Measurements from ENCODE around the gene MSH5. TPM values are rescaled to one million over a fixed set of nuclear protein-coding genes. Genes with fewer than 3 reads are reported as not detected.

The MSH5 gene
- total RNA-seq, 1 experiment from 2014 or later = 51.0 TPM

DNA sequence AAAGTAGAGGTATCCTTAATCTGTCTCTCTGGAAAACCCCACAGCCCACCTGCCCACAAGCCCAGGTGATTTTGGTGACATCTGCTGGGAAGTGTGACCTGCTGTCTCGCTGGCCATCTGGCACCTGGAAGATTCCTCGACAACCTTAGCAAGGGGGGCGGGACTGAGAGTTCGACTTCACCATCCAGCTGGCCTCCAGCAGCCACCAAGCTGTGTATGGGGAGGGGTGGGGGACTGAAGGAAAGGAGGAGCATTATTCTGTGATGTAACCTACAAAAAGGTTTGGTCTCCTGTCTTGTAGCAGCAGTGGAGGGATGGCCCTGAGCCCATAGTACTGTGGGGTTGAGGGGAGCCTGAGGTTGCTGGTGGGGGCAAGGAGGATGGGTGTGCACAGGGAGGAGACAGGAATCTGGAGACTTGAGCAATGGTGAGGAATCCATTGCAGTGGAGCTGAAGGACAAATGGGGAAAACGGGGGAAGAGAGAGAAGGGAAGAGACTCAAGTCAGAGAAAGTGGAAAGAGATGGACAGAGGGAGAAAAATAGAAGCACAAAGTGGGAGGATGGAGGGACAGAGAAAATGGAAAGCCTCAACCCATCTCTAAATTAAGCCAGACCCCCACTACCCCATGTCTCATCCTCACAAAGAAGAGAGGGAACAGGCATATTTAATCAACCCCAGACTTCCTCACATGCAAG, 29.1 kb upstream of the MSH5 start:
- H3K4me3 Mint-ChIP-seq (ENCODE audit: unreplicated experiment) = no peak overlapping the region
- H3K9me3 Mint-ChIP-seq (ENCODE audit: unreplicated experiment) = no peaks in the 10 kb centered on the region
- no TSS peak for BruUV-seq (replicated peaks)
- CTCF ChIA-PET = interaction anchor here (1.0 kb wide), 1 partner anchor 30 kb away, joined by 4 read pairs; the partner anchor contains the start of gene LY6G5C
- intact Hi-C loops (cut with micrococcal nuclease; ENCODE audit: unreplicated experiment) = no loop called here
- Histone ChIP-seq H3K9me3 (no peaks in the 10 kb centered on the region), H3K4me3 (ENCODE audit: low read depth, low read length) (no peak overlapping the region), H3K27me3 (replicated peaks; ENCODE audit: control insufficient read depth, insufficient read depth, low read length) (no peaks in the 10 kb centered on the region), H3K36me3 (ENCODE audit: control insufficient read depth, insufficient read depth, low read length) (no peaks in the 10 kb centered on the region), H3K4me1 (peaks cover 26% of the 10 kb centered on the region)
- H3K4me1 Mint-ChIP-seq (ENCODE audit: low read depth, unreplicated experiment) = peaks cover 31% of the 10 kb centered on the region
- POLR2A ChIA-PET = interaction anchor here (0.9 to 1.0 kb wide), 2 partner anchors 28 to 117 kb away, joined by 3 to 4 read pairs; partner anchors contain the start of gene HSPA1B
- TF ChIP-seq, protein P1, sequence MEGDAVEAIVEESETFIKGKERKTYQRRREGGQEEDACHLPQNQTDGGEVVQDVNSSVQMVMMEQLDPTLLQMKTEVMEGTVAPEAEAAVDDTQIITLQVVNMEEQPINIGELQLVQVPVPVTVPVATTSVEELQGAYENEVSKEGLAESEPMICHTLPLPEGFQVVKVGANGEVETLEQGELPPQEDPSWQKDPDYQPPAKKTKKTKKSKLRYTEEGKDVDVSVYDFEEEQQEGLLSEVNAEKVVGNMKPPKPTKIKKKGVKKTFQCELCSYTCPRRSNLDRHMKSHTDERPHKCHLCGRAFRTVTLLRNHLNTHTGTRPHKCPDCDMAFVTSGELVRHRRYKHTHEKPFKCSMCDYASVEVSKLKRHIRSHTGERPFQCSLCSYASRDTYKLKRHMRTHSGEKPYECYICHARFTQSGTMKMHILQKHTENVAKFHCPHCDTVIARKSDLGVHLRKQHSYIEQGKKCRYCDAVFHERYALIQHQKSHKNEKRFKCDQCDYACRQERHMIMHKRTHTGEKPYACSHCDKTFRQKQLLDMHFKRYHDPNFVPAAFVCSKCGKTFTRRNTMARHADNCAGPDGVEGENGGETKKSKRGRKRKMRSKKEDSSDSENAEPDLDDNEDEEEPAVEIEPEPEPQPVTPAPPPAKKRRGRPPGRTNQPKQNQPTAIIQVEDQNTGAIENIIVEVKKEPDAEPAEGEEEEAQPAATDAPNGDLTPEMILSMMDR (IDR thresholded peaks at IDR 0.05; ENCODE audit: insufficient read depth in 1 of 2, low read depth in 1 of 2, low read length in 1 of 2, severe bottlenecking in 1 of 2, unreplicated experiment in 1 of 2) = no peak
- no peaks in the 10 kb centered on the region for H3K27me3 Mint-ChIP-seq (ENCODE audit: insufficient read depth, unreplicated experiment)
- no peak for DNase-seq
- no peak overlapping the region for H3K27ac Mint-ChIP-seq (ENCODE audit: unreplicated experiment)
- peaks cover 5% of the 10 kb centered on the region for H3K36me3 Mint-ChIP-seq (ENCODE audit: insufficient read depth, unreplicated experiment)

DNA sequence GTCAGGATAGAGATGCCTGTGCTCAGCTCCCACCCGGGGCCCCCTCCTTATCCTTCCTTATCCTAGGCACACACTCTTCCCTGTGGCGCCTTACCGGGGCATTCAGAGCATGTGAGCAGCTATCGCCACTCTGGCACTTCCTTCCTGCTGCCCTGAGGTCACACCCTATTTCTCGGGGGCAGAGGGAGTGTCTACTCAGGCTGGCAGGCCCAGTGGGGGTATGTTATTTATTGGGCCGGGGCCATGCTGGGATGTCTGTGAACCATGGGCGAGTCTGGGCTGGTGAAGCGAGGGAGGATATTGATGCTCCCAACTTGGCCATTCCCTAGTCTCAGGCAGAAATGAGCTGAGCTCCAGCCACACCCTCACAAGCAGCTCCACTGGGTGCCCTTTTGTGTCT, 28.6 kb upstream of the MSH5 start:
- H3K4me3 ChIP-seq (ENCODE audit: low read depth, low read length) = no peak overlapping the region
- Mint-ChIP-seq H3K9me3 (ENCODE audit: unreplicated experiment) (no peaks in the 10 kb centered on the region), H3K4me1 (ENCODE audit: low read depth, unreplicated experiment) (peaks cover 31% of the 10 kb centered on the region), H3K4me3 (ENCODE audit: unreplicated experiment) (no peak overlapping the region), H3K36me3 (ENCODE audit: insufficient read depth, unreplicated experiment) (peaks cover 5% of the 10 kb centered on the region), H3K27ac (ENCODE audit: unreplicated experiment) (no peak overlapping the region), H3K27me3 (ENCODE audit: insufficient read depth, unreplicated experiment) (no peaks in the 10 kb centered on the region)
- H3K4me1 ChIP-seq = peaks cover 26% of the 10 kb centered on the region
- ChIA-PET CTCF (interaction anchor here (1.0 kb wide), 1 partner anchor 30 kb away, joined by 4 read pairs; the partner anchor contains the start of gene LY6G5C), POLR2A (interaction anchor here (0.9 kb wide), 1 partner anchor 116 kb away, joined by 4 read pairs; the partner anchor contains the start of gene HSPA1B)
- DNase-seq = no peak
- intact Hi-C loops (cut with micrococcal nuclease; ENCODE audit: unreplicated experiment) = no loop called here
- TF ChIP-seq, protein P1 (IDR thresholded peaks at IDR 0.05; ENCODE audit: insufficient read depth in 1 of 2, low read depth in 1 of 2, low read length in 1 of 2, severe bottlenecking in 1 of 2, unreplicated experiment in 1 of 2) = no peak
- no peaks in the 10 kb centered on the region for H3K36me3 ChIP-seq (ENCODE audit: control insufficient read depth, insufficient read depth, low read length)
- no peaks in the 10 kb centered on the region for H3K9me3 ChIP-seq
- no TSS peak for BruUV-seq (replicated peaks)
- no peaks in the 10 kb centered on the region for H3K27me3 ChIP-seq (replicated peaks; ENCODE audit: control insufficient read depth, insufficient read depth, low read length)

DNA sequence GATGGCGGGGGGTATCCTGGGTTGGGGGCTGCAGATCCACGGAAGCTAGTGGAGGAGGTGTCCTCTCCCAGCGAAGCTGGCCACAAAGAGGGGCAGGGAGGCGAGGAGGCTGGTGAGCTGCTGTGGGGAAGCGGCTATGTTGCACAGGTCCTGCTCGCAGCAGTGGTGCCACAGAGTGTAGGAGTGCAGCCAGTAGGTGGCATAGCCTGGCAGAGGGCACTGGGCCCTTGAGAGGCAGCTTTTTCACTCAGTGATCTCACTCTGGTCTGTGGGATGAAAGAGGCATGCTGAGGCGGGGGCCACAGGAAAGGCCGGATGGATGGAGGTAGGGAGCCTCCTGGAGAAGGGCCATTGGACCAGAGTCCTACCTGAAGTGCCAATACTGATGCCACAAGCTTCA, 27.5 kb upstream of the MSH5 start:
- peak overlapping the region; percentile 34 for H3K4me3 Mint-ChIP-seq (ENCODE audit: unreplicated experiment)
- peak overlapping the region; percentile 47 for H3K27ac Mint-ChIP-seq (ENCODE audit: unreplicated experiment)
- TF ChIP-seq, protein P1 (IDR thresholded peaks at IDR 0.05; ENCODE audit: insufficient read depth in 1 of 2, low read depth in 1 of 2, low read length in 1 of 2, severe bottlenecking in 1 of 2, unreplicated experiment in 1 of 2) = no peak
- ChIA-PET POLR2A (no interaction called here), CTCF (interaction anchor here (1.0 kb wide), 1 partner anchor 57 kb away, joined by 3 read pairs; no protein-coding TSS in a partner anchor)
- no peaks in the 10 kb centered on the region for H3K27me3 Mint-ChIP-seq (ENCODE audit: insufficient read depth, unreplicated experiment)
- no peak overlapping the region for H3K4me3 ChIP-seq (ENCODE audit: low read depth, low read length)
- peaks cover 32% of the 10 kb centered on the region for H3K4me1 Mint-ChIP-seq (ENCODE audit: low read depth, unreplicated experiment)
- intact Hi-C loops (cut with micrococcal nuclease; ENCODE audit: unreplicated experiment) = no loop called here
- DNase-seq = no peak
- H3K27me3 ChIP-seq (replicated peaks; ENCODE audit: control insufficient read depth, insufficient read depth, low read length) = no peaks in the 10 kb centered on the region
- peaks cover 26% of the 10 kb centered on the region for H3K4me1 ChIP-seq
- H3K36me3 ChIP-seq (ENCODE audit: control insufficient read depth, insufficient read depth, low read length) = no peaks in the 10 kb centered on the region
- BruUV-seq (replicated peaks) = no TSS peak
- H3K9me3 Mint-ChIP-seq (ENCODE audit: unreplicated experiment) = no peaks in the 10 kb centered on the region
- H3K9me3 ChIP-seq = no peaks in the 10 kb centered on the region
- H3K36me3 Mint-ChIP-seq (ENCODE audit: insufficient read depth, unreplicated experiment) = peaks cover 5% of the 10 kb centered on the region

All from Caco-2 (cell line).